ENCODE data around the gene ATP6V0A1.

GRCh38 chr17:42527932-42528331 lies 69.3 kb downstream of the ATP6V0A1 start:
- TF ChIP-seq ZNF462 (CRISPR knock-in tag; IDR thresholded peaks at IDR 0.05) = no peak
- no peak for TF ChIP-seq CTCF (conservative IDR thresholded peaks at IDR 0.05; ENCODE audit: low read depth in 2 of 2)
- TF ChIP-seq EZH2phosphoT487 (IDR thresholded peaks at IDR 0.05; ENCODE audit: unreplicated experiment) = no peak
- TF ChIP-seq EZH2 (IDR thresholded peaks at IDR 0.05; ENCODE audit: low read depth, unreplicated experiment) = no peak
- TF ChIP-seq JUNB (IDR thresholded peaks at IDR 0.05; ENCODE audit: unreplicated experiment) = no peak
- TF ChIP-seq POLR2AphosphoS5 (IDR thresholded peaks at IDR 0.05; ENCODE audit: low read depth) = no peak
- TF ChIP-seq REST (IDR thresholded peaks at IDR 0.05; ENCODE audit: unreplicated experiment) = no peak
- TF ChIP-seq CREB1 (CRISPR knock-in tag; IDR thresholded peaks at IDR 0.05; ENCODE audit: low read depth) = no peak
- no peak for TF ChIP-seq ETS1 (IDR thresholded peaks at IDR 0.05)

All from GM23338 (cell line).